Posterior cingulate gyrus (tissue), 11 donors: Measurements from ENCODE around the gene TGFBR3.
A peak's percentile ranks its signal among the peaks of the same experiment; 100 is the strongest.

ENCODE experiments used
- DNase-seq, 10 donors: peaks; one replicate each; pipeline versions ENCODE4 v3.0.0 to v3.0.0-alpha.2; 2020 to 2021; ENCODE audit warnings: mixed read lengths in 3 of 10
- intact Hi-C: fragments of 100-400 bp; cut with DNase I; formaldehyde crosslinking; loops from one replicate; pipeline ENCODE4 v1.15.1; 2023

The TGFBR3 gene

GRCh38 chr1:91765293-91765692 is 120.7 kb downstream of the TGFBR3 start:
- intact Hi-C loops: no loop called here
- DNase-seq: no peak

- no peak for DNase-seq
- intact Hi-C loops: no loop called here
These were observed 121.4 kb downstream of the TGFBR3 start for GRCh38 chr1:91764471-91765115.

- no peak for DNase-seq
- intact Hi-C loops: no loop called here
These were observed 122.7 kb downstream of the TGFBR3 start for GRCh38 chr1:91763252-91763651.

- intact Hi-C loops: no loop called here
- no peak for DNase-seq
These were observed 124.6 kb downstream of the TGFBR3 start for GRCh38 chr1:91761295-91761721.

GRCh38 chr1:91760512-91760911 is 125.4 kb downstream of the TGFBR3 start:
- no peak for DNase-seq
- intact Hi-C loops: no loop called here

- intact Hi-C loops: no loop called here
- no peak for DNase-seq
These were observed 126.9 kb downstream of the TGFBR3 start for GRCh38 chr1:91759076-91759475.

- DNase-seq: no peak
- intact Hi-C loops: no loop called here
These were observed 128.0 kb downstream of the TGFBR3 start for GRCh38 chr1:91757763-91758460.

GRCh38 chr1:91755702-91756287 is 130.2 kb downstream of the TGFBR3 start:
- DNase-seq: no peak
- intact Hi-C loops: no loop called here

- DNase-seq: no peak
- intact Hi-C loops: no loop called here
These were observed 131.0 kb downstream of the TGFBR3 start for GRCh38 chr1:91754816-91755580.

- intact Hi-C loops: no loop called here
- DNase-seq: no peak
These were observed 131.6 kb downstream of the TGFBR3 start for GRCh38 chr1:91754348-91754747.

GRCh38 chr1:91753878-91754277 is 132.1 kb downstream of the TGFBR3 start:
- intact Hi-C loops: no loop called here
- no peak for DNase-seq

GRCh38 chr1:91752324-91752723 is 133.6 kb downstream of the TGFBR3 start:
- intact Hi-C loops: no loop called here
- no peak for DNase-seq

- intact Hi-C loops: no loop called here
- DNase-seq: peak in 1 of 10 donors; percentile 58
These were observed 134.7 kb downstream of the TGFBR3 start for GRCh38 chr1:91751275-91751674.

- DNase-seq: no peak
- intact Hi-C loops: no loop called here
These were observed 135.5 kb downstream of the TGFBR3 start for GRCh38 chr1:91750398-91750996.

GRCh38 chr1:91749788-91750231 is 136.1 kb downstream of the TGFBR3 start:
- no peak for DNase-seq
- intact Hi-C loops: no loop called here

GRCh38 chr1:91747666-91748065 is 138.3 kb downstream of the TGFBR3 start:
- DNase-seq: no peak
- intact Hi-C loops: no loop called here

GRCh38 chr1:91746728-91747338 is 139.1 kb downstream of the TGFBR3 start:
- no peak for DNase-seq
- intact Hi-C loops: no loop called here

- DNase-seq: no peak
- intact Hi-C loops: no loop called here
These were observed 140.1 kb downstream of the TGFBR3 start for GRCh38 chr1:91745640-91746373.

- DNase-seq: no peak
- intact Hi-C loops: no loop called here
These were observed 140.9 kb downstream of the TGFBR3 start for GRCh38 chr1:91744953-91745639.
